ENCODE results near the gene P2RY11.

Gene P2RY11

GRCh38 chr19:10139952-10140351 is 28.5 kb downstream of the P2RY11 start:
- Histone ChIP-seq H3K4me3 (ENCODE audit: low read length, poor library complexity, severe bottlenecking) (no peak overlapping the region), H3K4me2 (ENCODE audit: low read depth, low read length, poor library complexity, severe bottlenecking) (no peak overlapping the region), H3K36me3 (ENCODE audit: insufficient read depth, low read length) (peaks cover 95% of the 10 kb centered on the region), H4K20me1 (ENCODE audit: insufficient read depth, low read length, poor library complexity, severe bottlenecking) (no peaks in the 10 kb centered on the region), H2AFZ (ENCODE audit: low read length) (no peak overlapping the region), H3K9me2 (replicated peaks; ENCODE audit: low read depth, low read length) (no peaks in the 10 kb centered on the region), H3K79me2 (ENCODE audit: insufficient read depth, low read length) (no peaks in the 10 kb centered on the region), H3K9ac (ENCODE audit: low read depth, low read length, poor library complexity, severe bottlenecking) (no peak overlapping the region), H3K4me1 (ENCODE audit: insufficient read depth, low read length, poor library complexity, severe bottlenecking) (no peaks in the 10 kb centered on the region), H3K9me3 (ENCODE audit: insufficient read depth, low read depth, low read length) (no peaks in the 10 kb centered on the region), H3F3A (ENCODE audit: low read depth) (no peaks in the 10 kb centered on the region), H3K27me3 (ENCODE audit: insufficient read depth, low read length, poor library complexity, severe bottlenecking) (no peaks in the 10 kb centered on the region)
- no peak for TF ChIP-seq EZH2phosphoT487 (IDR thresholded peaks at IDR 0.05; ENCODE audit: borderline replicate concordance)
- no peak for TF ChIP-seq CTCF (conservative IDR thresholded peaks at IDR 0.05; ENCODE audit: low read length)

- peaks cover 99% of the 10 kb centered on the region for H3K36me3 ChIP-seq (ENCODE audit: insufficient read depth, low read length)
- no peak overlapping the region for H2AFZ ChIP-seq (ENCODE audit: low read length)
- no peak overlapping the region for H3K4me2 ChIP-seq (ENCODE audit: low read depth, low read length, poor library complexity, severe bottlenecking)
Measured at GRCh38 chr19:10141479-10141878, 30.0 kb downstream of the P2RY11 start.

GRCh38 chr19:10141973-10142372 is 30.5 kb downstream of the P2RY11 start:
- H3K4me3 ChIP-seq (ENCODE audit: low read length, poor library complexity, severe bottlenecking): no peak overlapping the region
- no peaks in the 10 kb centered on the region for H3K79me2 ChIP-seq (ENCODE audit: insufficient read depth, low read length)
- peaks cover 4% of the 10 kb centered on the region for H4K20me1 ChIP-seq (ENCODE audit: insufficient read depth, low read length, poor library complexity, severe bottlenecking)
- H3K9me2 ChIP-seq (replicated peaks; ENCODE audit: low read depth, low read length): no peaks in the 10 kb centered on the region
- H3K27me3 ChIP-seq (ENCODE audit: insufficient read depth, low read length, poor library complexity, severe bottlenecking): no peaks in the 10 kb centered on the region
- no peak overlapping the region for H2AFZ ChIP-seq (ENCODE audit: low read length)
- H3K9me3 ChIP-seq (ENCODE audit: insufficient read depth, low read depth, low read length): no peaks in the 10 kb centered on the region
- H3K4me2 ChIP-seq (ENCODE audit: low read depth, low read length, poor library complexity, severe bottlenecking): no peak overlapping the region
- no peaks in the 10 kb centered on the region for H3K4me1 ChIP-seq (ENCODE audit: insufficient read depth, low read length, poor library complexity, severe bottlenecking)
- TF ChIP-seq EZH2phosphoT487 (IDR thresholded peaks at IDR 0.05; ENCODE audit: borderline replicate concordance): no peak
- no peak for TF ChIP-seq CTCF (conservative IDR thresholded peaks at IDR 0.05; ENCODE audit: low read length)
- peaks cover 100% of the 10 kb centered on the region for H3K36me3 ChIP-seq (ENCODE audit: insufficient read depth, low read length)
- no peaks in the 10 kb centered on the region for H3F3A ChIP-seq (ENCODE audit: low read depth)
- no peak overlapping the region for H3K9ac ChIP-seq (ENCODE audit: low read depth, low read length, poor library complexity, severe bottlenecking)

More at GRCh38 chr19:10141479-10141878, 30.0 kb downstream of the P2RY11 start:
- H4K20me1 ChIP-seq (ENCODE audit: insufficient read depth, low read length, poor library complexity, severe bottlenecking): peaks cover 2% of the 10 kb centered on the region
- no peaks in the 10 kb centered on the region for H3K27me3 ChIP-seq (ENCODE audit: insufficient read depth, low read length, poor library complexity, severe bottlenecking)
- no peaks in the 10 kb centered on the region for H3K79me2 ChIP-seq (ENCODE audit: insufficient read depth, low read length)
- H3K9me2 ChIP-seq (replicated peaks; ENCODE audit: low read depth, low read length): no peaks in the 10 kb centered on the region
- H3K4me3 ChIP-seq (ENCODE audit: low read length, poor library complexity, severe bottlenecking): no peak overlapping the region
- H3K4me1 ChIP-seq (ENCODE audit: insufficient read depth, low read length, poor library complexity, severe bottlenecking): no peaks in the 10 kb centered on the region
- H3F3A ChIP-seq (ENCODE audit: low read depth): no peaks in the 10 kb centered on the region
- H3K9ac ChIP-seq (ENCODE audit: low read depth, low read length, poor library complexity, severe bottlenecking): no peak overlapping the region
- H3K9me3 ChIP-seq (ENCODE audit: insufficient read depth, low read depth, low read length): no peaks in the 10 kb centered on the region
- TF ChIP-seq CTCF (conservative IDR thresholded peaks at IDR 0.05; ENCODE audit: low read length) (no peak), EZH2phosphoT487 (IDR thresholded peaks at IDR 0.05; ENCODE audit: borderline replicate concordance) (no peak)

Measured in Loucy (cell line).